HG03108 (cell line): Measurements from ENCODE around the gene NMRK2.
A peak's percentile ranks its signal among the peaks of the same experiment; 100 is the strongest.

Source experiments
- ATAC-seq: cut with Tn5 transposase; IDR thresholded peaks from one replicate; pipeline ENCODE4 v1.9.1; 2021; ENCODE audit warnings: moderate library complexity; ENCODE audit not compliant: unreplicated experiment

Gene NMRK2

DNA sequence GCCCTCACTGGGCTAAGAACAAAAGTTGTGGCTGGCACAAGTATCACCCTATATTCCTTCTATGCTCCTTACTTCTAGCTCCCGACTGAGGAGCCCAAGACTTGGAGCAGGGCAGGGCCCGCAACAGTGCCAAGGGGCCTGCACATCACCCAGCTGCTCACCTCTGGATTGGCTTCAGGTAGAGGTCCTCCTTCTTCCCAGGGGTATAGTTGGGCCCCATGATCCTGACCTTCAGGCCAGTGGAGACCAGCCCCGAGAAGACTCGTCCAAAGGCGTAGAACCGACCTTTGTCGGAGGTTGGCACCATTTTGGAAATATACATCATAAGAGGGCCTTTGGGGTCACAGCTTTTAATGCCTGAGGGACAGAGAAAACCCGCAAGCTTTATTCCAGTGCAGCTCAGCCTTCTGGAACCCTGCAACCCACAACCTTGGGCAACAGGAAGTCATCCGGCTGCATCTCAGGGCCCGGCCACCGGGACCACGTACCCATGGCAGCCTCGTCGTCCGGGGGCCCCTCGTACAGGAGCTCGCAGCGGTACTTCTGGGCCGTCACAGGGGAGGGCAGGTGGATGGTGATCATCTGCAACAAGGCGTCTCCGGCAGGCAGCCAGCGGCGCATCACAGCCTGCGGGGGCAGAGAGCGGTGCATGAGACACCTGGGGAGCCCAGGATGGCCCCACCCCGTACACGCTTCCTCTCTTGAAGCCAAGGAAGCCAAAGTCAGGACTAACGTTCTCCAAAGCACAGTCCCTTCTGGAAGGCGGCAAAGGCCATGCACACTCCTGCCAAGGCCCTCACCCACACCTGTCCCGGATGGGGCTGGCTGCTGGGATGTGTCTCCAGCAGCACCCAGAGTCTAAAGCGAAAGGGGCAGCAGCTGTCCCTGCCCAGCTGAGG is 47.7 kb downstream of the NMRK2 start:
- ATAC-seq: no peak

DNA sequence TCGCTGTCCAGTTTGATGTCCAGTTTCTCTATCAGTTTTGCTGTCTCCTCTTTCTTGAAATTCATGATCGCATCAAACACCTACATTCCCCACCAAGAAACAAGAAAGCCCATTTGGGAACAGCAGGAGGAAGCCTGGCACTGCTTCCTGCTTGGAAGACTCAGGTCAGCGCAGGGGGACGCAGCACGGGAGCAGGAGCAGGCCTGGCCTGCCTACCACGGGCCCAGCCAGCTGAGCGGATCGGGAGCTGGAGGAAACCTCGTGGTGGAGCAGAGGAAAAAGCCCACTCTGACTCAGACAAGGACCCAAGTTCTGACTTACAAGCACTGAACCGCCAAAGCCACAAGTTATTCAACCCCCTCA is 48.5 kb downstream of the NMRK2 start:
- ATAC-seq: no peak

DNA sequence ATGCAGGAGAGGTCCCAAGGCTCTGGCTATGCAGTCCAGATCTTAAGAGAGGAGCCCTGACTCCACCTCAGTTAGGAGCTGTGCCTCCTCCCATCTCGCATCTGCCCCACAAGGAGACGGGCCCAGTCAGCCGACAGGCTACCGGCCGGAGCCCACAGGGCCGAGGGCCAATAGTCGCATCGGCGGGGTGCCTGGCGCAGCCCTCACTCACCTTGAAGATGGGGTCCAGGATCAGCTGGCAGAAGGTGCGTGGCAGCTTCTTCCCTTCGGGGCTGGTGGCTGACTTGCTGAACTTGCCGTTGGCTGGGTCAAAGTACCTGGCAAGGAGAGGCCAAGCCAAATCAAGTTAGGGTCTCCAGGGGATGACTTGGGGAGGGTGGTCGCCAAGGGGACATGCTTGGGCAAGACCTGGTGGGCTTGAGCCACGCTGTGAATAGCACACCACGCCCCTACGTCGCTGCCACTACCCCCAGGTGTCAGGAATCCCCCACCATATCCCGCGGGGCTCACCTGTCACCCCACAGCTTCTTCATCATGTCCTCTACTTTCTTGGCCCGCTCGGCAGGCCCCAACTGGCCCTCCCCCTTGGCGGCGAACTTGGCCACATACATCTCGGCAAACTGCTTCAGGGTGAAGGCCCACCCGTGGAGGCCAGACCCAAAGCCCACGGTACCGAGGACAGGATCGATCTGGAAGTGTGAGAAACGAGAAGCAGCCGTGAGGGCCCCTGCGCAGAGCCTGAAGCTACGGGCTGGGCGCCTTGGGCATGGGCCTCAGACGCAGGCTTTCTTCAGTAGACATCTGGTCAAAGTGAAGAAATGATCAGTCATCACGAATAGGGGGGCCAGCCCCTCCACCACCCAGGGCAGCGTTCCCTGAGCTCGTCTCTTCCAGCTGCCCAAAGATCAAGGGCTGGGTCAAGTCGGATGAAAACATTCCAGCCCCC is 49.1 kb downstream of the NMRK2 start:
- no peak for ATAC-seq

DNA sequence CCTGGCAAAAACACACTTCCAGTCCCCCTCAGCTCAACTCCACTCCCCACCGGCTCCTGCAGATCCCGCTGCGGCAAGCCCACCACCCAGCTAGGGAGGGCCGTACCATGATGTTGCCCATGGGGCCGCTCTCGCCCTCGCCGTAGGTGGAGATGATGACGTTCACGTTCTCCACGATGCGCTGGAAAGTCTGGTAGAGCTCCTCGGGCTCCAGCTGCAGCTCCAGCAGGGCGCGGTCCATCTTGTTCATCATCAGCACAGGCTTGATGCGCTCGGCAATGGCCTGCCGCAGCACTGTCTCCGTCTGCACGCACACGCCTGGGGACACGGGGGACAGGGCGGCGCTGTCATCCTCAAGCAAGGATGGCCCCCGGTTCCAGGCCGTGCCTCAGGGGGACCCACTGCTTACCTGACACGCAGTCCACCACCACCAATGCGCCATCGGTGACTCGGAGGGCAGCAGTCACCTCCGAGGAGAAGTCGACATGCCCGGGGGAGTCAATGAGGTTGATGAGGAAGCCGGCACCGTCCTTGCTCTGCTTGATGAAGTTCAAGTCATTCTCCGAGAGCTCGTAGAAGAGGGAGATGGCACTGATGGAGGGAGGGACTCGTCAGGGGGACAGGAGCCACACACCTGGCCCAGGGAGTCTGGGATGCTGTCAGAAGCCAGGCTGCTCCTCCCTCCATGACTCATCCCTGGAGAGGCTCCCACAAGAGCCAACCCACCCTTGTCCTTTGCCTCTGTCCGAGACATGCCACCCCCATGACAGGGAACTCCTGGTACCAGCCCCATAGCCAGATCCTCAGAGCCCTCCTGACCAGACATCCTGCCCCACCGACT is 50.1 kb downstream of the NMRK2 start:
- ATAC-seq: no peak

DNA sequence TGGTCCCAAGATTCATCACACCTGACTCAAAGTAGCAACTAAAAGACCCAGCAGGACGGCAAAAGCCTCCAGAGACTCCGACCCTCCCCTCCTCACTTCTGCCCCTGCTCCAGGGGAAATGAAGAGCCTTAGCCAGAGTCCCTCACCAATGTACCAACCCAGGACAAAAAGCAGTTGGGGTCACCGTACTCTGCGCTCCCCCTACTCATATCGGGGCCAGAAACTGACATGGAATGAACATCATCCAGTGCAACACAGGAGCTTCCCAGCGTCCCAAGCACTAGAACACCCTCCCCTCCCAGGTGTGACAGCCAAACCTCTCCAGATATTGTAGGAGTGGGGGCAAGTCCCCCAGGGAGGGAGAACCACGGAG is 50.7 kb downstream of the NMRK2 start:
- no peak for ATAC-seq

DNA sequence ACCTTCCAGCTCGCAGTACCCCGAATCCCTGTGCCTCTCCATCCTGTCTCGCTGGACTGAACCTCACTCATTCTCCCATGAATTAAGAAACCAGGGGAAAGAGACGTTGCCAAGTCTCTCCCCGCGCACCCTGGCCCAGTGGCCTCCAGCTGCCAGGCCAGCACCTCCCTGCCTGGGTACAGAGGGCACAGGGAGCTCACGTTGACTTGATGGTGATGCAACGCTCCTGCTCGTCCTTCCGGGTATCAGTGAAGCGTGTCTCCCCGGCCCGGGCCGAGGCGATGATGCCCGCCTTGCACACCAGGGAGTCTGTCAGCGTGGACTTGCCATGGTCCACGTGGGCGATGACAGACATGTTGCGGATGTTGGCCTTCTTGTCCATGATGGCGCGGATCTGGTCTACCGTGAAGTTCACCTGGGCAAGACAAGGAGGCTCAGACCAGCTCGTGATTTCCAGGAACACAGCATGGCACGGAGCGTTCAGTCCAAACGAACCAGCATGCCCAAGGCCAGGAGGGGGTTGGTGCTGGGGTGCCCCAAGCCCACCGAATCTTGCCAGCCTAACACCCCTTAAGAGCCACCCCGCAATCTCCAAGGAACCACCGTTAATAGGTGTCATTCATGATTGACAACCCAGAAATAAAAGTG is 51.2 kb downstream of the NMRK2 start:
- ATAC-seq: no peak

DNA sequence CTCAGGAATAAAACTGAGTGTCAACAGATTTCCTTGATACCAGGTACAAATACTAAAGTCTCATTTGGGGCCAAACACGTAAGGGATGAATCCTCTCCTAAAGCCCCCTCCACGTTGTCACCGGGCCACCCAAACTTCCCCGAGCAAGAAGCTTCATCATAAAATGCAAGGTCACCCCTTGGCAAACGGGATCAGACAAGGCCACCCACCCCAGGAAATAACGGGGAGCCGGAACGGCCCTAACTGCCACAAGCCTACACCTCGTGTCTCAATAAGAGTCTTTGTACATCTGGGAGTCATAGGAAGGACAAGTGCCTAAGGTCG is 51.7 kb downstream of the NMRK2 start:
- ATAC-seq: no peak

DNA sequence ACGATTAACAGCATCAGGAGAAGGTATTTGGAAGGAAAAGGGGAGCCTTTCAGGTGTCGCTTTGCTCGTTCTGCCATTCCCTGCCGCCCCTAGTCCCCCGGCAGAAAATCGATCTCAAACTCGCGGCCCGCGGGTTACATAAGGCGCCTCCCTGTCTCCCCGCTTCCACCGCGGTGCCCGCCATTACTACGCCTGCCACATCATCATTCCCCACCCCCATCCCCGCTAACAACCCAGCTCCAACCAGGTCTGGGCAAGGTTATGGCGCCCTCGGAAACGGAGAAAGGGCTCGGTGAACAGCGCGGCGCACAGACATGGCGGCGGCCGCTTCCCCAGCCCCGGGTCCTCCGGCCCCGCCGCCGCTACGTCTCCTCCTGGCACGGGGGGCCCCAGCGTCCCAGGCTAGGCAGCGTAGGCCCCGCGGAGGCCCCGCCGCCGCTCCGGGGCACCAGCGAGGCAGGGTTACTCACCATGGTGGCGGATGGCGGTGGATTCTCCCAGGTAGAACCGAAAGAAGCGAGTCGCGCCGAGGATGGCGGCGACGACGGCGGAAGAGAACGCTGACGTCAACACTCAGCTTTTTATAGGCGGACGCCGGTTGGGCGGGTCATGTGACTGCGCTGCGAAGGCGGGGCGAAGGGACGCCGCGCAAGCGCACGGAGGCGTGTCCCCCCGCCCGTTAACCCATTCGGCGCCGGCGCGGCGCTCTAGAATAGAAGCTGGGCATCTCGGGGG is 52.2 kb downstream of the NMRK2 start, which contains the start of gene EEF2:
EEF2 (minus strand) TSS at position 556 of the 735 bp plus-strand sequence; CDS start at position 473, 83 bp downstream.
- ATAC-seq: peak; percentile 42

DNA sequence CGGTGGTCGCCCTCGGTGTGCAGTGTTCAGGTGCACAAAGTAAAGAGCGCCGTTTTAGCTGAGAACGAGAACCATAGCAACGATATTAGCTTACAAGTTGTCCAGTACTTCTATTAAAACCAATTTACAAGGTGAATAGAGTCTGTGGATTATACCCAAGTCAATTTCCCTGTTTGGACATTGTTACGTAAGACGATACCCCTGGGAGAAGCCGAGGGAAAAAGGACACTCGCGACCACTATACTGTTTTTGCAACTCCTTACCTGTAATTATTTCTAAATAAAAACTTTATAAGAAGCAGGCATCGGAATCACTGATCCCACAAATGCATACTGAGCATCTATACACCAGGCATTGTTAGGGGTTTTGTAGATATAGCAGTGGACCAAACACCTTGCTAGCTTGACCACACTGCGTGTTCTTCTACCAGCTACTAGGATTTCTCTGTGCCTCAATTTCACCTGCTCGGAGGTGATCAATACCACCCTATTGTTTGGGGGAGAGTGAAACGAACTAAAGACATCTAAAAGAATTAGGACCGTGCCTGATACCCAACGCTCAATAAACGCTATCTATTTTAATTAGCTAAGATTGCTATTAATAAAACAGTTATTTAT is 52.9 kb downstream of the NMRK2 start:
- ATAC-seq: no peak

DNA sequence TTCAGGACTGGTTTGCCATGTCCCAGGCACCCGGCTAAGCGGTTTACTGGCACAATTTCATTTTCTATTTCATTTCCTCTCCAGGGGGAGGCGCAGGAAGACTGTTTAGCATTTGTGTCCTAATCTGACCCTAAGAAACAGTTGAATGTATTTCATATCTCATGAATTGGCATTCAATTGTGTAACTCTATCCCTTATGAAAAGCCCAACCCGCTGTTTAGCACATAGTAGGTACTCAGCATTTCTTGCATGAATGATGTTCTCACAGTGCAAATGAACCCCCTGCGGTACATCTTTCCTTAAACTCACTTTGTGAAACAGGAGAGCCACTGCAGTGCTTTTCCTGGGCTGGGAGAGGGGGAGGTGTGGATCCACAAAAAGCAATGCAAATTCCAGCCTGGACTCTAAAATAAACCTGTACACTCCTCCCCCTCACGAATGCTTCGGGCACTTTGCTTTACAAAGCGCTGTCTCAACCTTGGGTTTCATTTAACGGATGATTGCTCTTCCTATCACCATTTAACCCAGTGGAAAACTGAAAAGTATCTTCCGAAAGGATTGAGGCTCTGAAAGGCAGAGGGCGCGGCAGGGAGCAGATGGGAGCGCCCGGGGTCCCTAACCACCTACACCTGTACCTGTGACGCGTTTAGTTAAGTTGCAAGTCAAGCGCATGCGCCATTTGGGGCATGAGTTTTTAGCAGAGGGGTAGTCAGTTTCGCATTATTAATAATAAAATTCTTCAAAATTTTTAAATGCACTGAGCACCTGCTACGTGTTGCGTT is 53.6 kb downstream of the NMRK2 start:
- ATAC-seq: no peak

DNA sequence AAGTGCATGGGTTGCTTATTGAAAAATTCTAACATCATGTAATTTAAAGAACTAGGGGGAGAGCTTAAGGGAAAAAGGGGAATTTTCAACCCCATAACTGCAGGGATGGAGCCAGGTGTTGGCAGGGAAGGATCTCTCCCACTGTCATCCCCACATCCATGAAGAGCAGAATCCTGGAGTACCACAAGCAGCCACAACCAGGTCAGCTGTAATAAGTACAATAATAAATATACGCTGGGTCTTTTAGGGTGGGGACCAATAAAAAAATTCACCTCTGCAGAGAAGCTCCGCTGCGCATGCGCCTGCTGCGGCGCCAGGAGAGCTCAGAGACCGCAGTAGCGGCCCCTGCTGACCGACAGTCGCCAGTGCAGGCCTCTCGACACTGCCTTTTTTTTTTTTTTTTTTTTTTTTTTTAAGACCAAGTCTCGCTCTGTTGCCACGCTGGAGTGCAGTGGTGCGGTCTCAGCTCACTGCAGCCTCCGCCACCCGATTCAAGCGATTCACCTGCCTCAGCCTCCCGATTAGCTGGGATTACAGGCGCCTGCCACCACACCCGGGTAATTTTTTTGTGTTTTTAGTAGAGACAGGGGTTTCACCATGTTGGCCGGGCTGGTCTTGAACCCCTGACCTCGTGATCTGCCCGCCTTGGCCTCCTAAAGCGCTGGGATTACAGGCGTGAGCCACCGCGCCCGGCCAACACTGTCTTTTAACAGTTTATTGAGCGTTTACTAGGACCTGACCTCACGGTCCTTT is 54.9 kb downstream of the NMRK2 start:
- ATAC-seq: peak; percentile 30

DNA sequence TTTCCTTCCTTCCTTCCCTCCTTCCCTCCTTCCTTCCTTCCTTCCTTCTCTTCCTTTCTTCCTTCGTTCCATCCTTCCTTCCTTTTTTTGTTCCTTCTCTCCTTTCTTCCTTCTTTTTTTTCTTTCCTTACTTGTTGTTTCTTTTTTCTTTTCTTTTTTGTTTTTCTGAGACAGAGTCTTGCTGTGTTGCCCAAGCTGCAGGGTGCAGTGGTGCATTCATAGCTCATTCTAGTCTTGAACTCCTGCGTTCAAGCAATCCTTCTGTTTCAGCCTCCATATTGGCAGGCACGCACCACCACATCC is 57.9 kb downstream of the NMRK2 start:
- ATAC-seq: no peak
